IMR-90 (cell line): ENCODE data around the gene AKR7A2. TPM values are rescaled to one million over a fixed set of nuclear protein-coding genes. Genes with fewer than 3 reads are reported as not detected.

Experiments used
- ATAC-seq: fragments of 200-7000 bp; cut with Tn5 transposase; 2 replicates; pipeline ENCODE4 v1.9.1; 2020; ENCODE audit warnings: low read depth, mild to moderate bottlenecking, moderate library complexity
- BruUV-seq: library from RNA; stranded (reverse); fragments of 400-500 nt; replicated peaks from 2 replicates; lab custom pipeline; 2021; lab: Mats Ljungman, UMichigan
- CTCF ChIA-PET: fragments of 300-600 bp; formaldehyde crosslinking; extraction: SDS; loops from one replicate; lab custom pipeline; 2021; ENCODE audit warnings: antibody characterized with exemption; lab: Yijun Ruan, JAX
- POLR2A ChIA-PET: fragments of 300-600 bp; sonication (Branson Sonifier 250); formaldehyde crosslinking; loops from one replicate; lab custom pipeline; 2022; ENCODE audit warnings: antibody characterized with exemption; ENCODE audit not compliant: unreplicated experiment; lab: Charles Lee
- DNase-seq: peaks from one replicate; pipeline ENCODE4 v3.0.0; 2013
- H2AFZ ChIP-seq: replicated peaks from 2 replicates; pipeline ENCODE3; 2013; ENCODE audit warnings: low read length, mild to moderate bottlenecking; ENCODE audit not compliant: poor library complexity
- H2AK5ac ChIP-seq: 2 replicates; pipeline ENCODE4 v1.6.1; 2013; ENCODE audit warnings: low read depth, low read length, inconsistent platforms
- H2AK9ac ChIP-seq: replicated peaks from 2 replicates; pipeline ENCODE3; 2013; ENCODE audit warnings: mild to moderate bottlenecking, low read depth, low read length, moderate library complexity; ENCODE audit not compliant: poor library complexity
- H2BK120ac ChIP-seq: 2 replicates; pipeline ENCODE4 v1.6.1; 2013; ENCODE audit warnings: low read depth, low read length, inconsistent platforms
- H2BK15ac ChIP-seq: 3 replicates; pipeline ENCODE4 v1.6.1; 2013; ENCODE audit warnings: low read depth, low read length, inconsistent platforms
- H2BK20ac ChIP-seq: 2 replicates; pipeline ENCODE4 v1.6.1; 2013; ENCODE audit warnings: low read depth, mild to moderate bottlenecking, inconsistent platforms, low read length, moderate library complexity
- H2BK5ac ChIP-seq: 2 replicates; pipeline ENCODE4 v1.6.1; 2013; ENCODE audit warnings: mild to moderate bottlenecking, low read depth, low read length, inconsistent platforms; ENCODE audit not compliant: poor library complexity, severe bottlenecking
- H3K14ac ChIP-seq: replicated peaks from 2 replicates; pipeline ENCODE4 v1.6.1; 2013; ENCODE audit warnings: low read depth, low read length, inconsistent platforms
- H3K18ac ChIP-seq: 2 replicates; pipeline ENCODE4 v1.6.1; 2013; ENCODE audit warnings: low read depth, low read length, control low read depth
- H3K23ac ChIP-seq: 2 replicates; pipeline ENCODE4 v1.6.1; 2013; ENCODE audit warnings: low read depth, low read length, inconsistent platforms
- H3K27ac ChIP-seq: 2 replicates; pipeline ENCODE4 v1.5.1; 2013; ENCODE audit warnings: mild to moderate bottlenecking, control low read depth, low read length; ENCODE audit not compliant: insufficient read depth
- H3K27me3 ChIP-seq: 2 replicates; pipeline ENCODE4 v1.6.1; 2013; ENCODE audit warnings: low read length; ENCODE audit not compliant: control insufficient read depth, insufficient read depth
- H3K36me3 ChIP-seq: 2 replicates; pipeline ENCODE4 v1.6.1; 2013; ENCODE audit warnings: low read length, mixed read lengths; ENCODE audit not compliant: control insufficient read depth, insufficient read depth
- H3K4ac ChIP-seq: 2 replicates; pipeline ENCODE4 v1.6.1; 2013; ENCODE audit warnings: low read depth, low read length, inconsistent platforms
- H3K4me1 ChIP-seq: 2 replicates; pipeline ENCODE4 v1.6.1; 2013; ENCODE audit warnings: low read length, mixed read lengths; ENCODE audit not compliant: control insufficient read depth, insufficient read depth
- H3K4me2 ChIP-seq: 2 replicates; pipeline ENCODE4 v1.6.1; 2013; ENCODE audit warnings: low read depth, mild to moderate bottlenecking, control low read depth, low read length, moderate library complexity
- H3K4me3 ChIP-seq: 2 replicates; pipeline ENCODE4 v1.5.1; 2013; ENCODE audit warnings: low read depth, mild to moderate bottlenecking, control low read depth, low read length, moderate library complexity; ENCODE audit not compliant: insufficient read depth
- H3K56ac ChIP-seq: 2 replicates; pipeline ENCODE4 v1.6.1; 2013; ENCODE audit warnings: low read length, inconsistent platforms; ENCODE audit not compliant: insufficient read depth; ENCODE audit errors: extremely low read depth
- H3K79me1 ChIP-seq, 2 experiments: 2 replicates each; pipeline ENCODE4 v1.6.1; 2013; ENCODE audit warnings: low read length in 2 of 2, inconsistent platforms in 1 of 2, low read depth in 1 of 2
- H3K9ac ChIP-seq: 2 replicates; pipeline ENCODE4 v1.6.1; 2013; ENCODE audit warnings: low read depth, low read length, control low read depth
- H3K9me1 ChIP-seq: 2 replicates; pipeline ENCODE4 v1.6.1; 2013; ENCODE audit warnings: low read length, inconsistent platforms; ENCODE audit not compliant: insufficient read depth
- H3K9me3 ChIP-seq: 2 replicates; pipeline ENCODE4 v1.6.1; 2013; ENCODE audit warnings: low read length; ENCODE audit not compliant: control insufficient read depth, insufficient read depth
- H4K20me1 ChIP-seq: 2 replicates; pipeline ENCODE4 v1.6.1; 2013; ENCODE audit warnings: low read length, inconsistent platforms; ENCODE audit not compliant: insufficient read depth
- H4K5ac ChIP-seq: 2 replicates; pipeline ENCODE4 v1.6.1; 2013; ENCODE audit warnings: mild to moderate bottlenecking, low read depth, low read length, control low read depth
- H4K8ac ChIP-seq, 2 experiments: 2 replicates each; pipeline ENCODE4 v1.6.1; 2013; ENCODE audit warnings: low read depth in 2 of 2, low read length in 2 of 2, control low read depth in 1 of 2, inconsistent platforms in 1 of 2
- H4K91ac ChIP-seq: 2 replicates; pipeline ENCODE4 v1.6.1; 2013; ENCODE audit warnings: low read depth, low read length, inconsistent platforms; ENCODE audit not compliant: insufficient read depth
- BHLHE40 ChIP-seq: fragments of 150-350 bp; IDR thresholded peaks from 2 replicates; pipeline ENCODE4 v1.6.1; 2016; ENCODE audit warnings: mild to moderate bottlenecking, low read depth, low read length
- CEBPB ChIP-seq: IDR thresholded peaks from 2 replicates; pipeline ENCODE4 v1.6.1; 2012; ENCODE audit warnings: low read depth, low read length, improper control_type of control experiment
- CHD1 ChIP-seq: IDR thresholded peaks from 2 replicates; pipeline ENCODE4 v1.6.1; 2012; ENCODE audit warnings: low read depth, low read length, improper control_type of control experiment
- FOS ChIP-seq: fragments of 150-350 bp; IDR thresholded peaks from 2 replicates; pipeline ENCODE4 v1.6.1; 2016; ENCODE audit warnings: low read depth, low read length
- MAFK ChIP-seq: IDR thresholded peaks from 2 replicates; pipeline ENCODE4 v1.6.1; 2012; ENCODE audit warnings: low read depth, low read length, improper control_type of control experiment
- MAZ ChIP-seq: IDR thresholded peaks from 2 replicates; pipeline ENCODE4 v1.6.1; 2012; ENCODE audit warnings: low read depth, mild to moderate bottlenecking, low read length, improper control_type of control experiment, moderate library complexity, borderline replicate concordance
- MXI1 ChIP-seq: IDR thresholded peaks from 2 replicates; pipeline ENCODE4 v1.6.1; 2012; ENCODE audit warnings: low read depth, mild to moderate bottlenecking, low read length, moderate library complexity, borderline replicate concordance
- NFE2L2 ChIP-seq: fragments of 150-350 bp; IDR thresholded peaks from 2 replicates; pipeline ENCODE4 v1.6.1; 2016; ENCODE audit warnings: low read depth, mild to moderate bottlenecking, low read length
- POLR2A ChIP-seq: IDR thresholded peaks from 2 replicates; pipeline ENCODE4 v1.6.1; 2012; ENCODE audit warnings: mild to moderate bottlenecking, low read depth, low read length
- RAD21 ChIP-seq: IDR thresholded peaks from 2 replicates; pipeline ENCODE4 v1.6.1; 2012; ENCODE audit warnings: low read length, improper control_type of control experiment
- RCOR1 ChIP-seq: IDR thresholded peaks from 2 replicates; pipeline ENCODE4 v1.6.1; 2012; ENCODE audit warnings: mild to moderate bottlenecking, low read length, improper control_type of control experiment; ENCODE audit not compliant: insufficient replicate concordance
- RFX5 ChIP-seq: IDR thresholded peaks from 2 replicates; pipeline ENCODE4 v1.8.0; 2012; ENCODE audit warnings: low read depth, mild to moderate bottlenecking, low read length, moderate library complexity
- SMC3 ChIP-seq: fragments of 150-350 bp; IDR thresholded peaks from 2 replicates; pipeline ENCODE4 v1.6.1; 2016; ENCODE audit warnings: low read depth, mild to moderate bottlenecking, antibody characterized with exemption, low read length, moderate library complexity
- WGBS, 2 experiments: methylation state at CpG; one replicate each; pipeline versions ENCODE4 v1.1.5 to v1.1.7; 2013; ENCODE audit warnings: missing lambda C conversion rate in 2 of 2; ENCODE audit not compliant: insufficient read length in 1 of 2; ENCODE audit errors: extremely low coverage in 2 of 2; 5-methylcytosine and 5-hydroxymethylcytosine counted together
- dilution Hi-C: fragments of 300-500 bp; cut with HindIII; formaldehyde crosslinking; loops from one replicate; pipeline ENCODE4 v1.14.3; 2018; ENCODE audit warnings: low sequenced_read_pairs; ENCODE audit not compliant: unreplicated experiment
- in situ Hi-C: fragments of 300-500 bp; cut with MboI; formaldehyde crosslinking; loops from 3 replicates; pipeline ENCODE4 v1.14.3; 2019; ENCODE audit warnings: low sequenced_read_pairs, inconsistent platforms, mixed read lengths
- intact Hi-C: fragments of 100-400 bp; cut with micrococcal nuclease; formaldehyde crosslinking; loops from 2 replicates; pipeline ENCODE4 v1.10.0; 2022
- polyA plus RNA-seq, 3 experiments: library from polyadenylated mRNA; depleted of rRNA; stranded (reverse); fragments of >200 nt; gene quantifications; 2 replicates each; pipeline ENCODE4 v1.2.3, GENCODE V29; 2012; ENCODE audit warnings: low replicate concordance in 1 of 3
- total RNA-seq: library from RNA; depleted of rRNA; stranded (reverse); fragments of >200 nt; gene quantifications from 2 replicates; pipeline ENCODE4 v1.2.3, GENCODE V29; 2012
- TF ChIP-seq, protein P1 (sequence below): conservative IDR thresholded peaks from 2 replicates; pipeline ENCODE4 v1.5.1; 2012; ENCODE audit warnings: mild to moderate bottlenecking, low read depth, low read length, improper control_type of control experiment
- TF ChIP-seq, protein P2 (sequence below): fragments of 150-350 bp; IDR thresholded peaks from 2 replicates; pipeline ENCODE4 v1.6.1; 2016; ENCODE audit warnings: low read depth, mild to moderate bottlenecking, low read length, moderate library complexity, borderline replicate concordance
- TF ChIP-seq, protein P3 (sequence below): fragments of 150-350 bp; IDR thresholded peaks from 2 replicates; pipeline ENCODE4 v1.6.1; 2017; ENCODE audit warnings: mild to moderate bottlenecking, antibody characterized with exemption, low read length, low read depth

AKR7A2 gene
- total and polyA plus RNA-seq, 2 of the 4 experiments (the other 2 are of a cell fraction) = 55.8 to 60.2 TPM

DNA sequence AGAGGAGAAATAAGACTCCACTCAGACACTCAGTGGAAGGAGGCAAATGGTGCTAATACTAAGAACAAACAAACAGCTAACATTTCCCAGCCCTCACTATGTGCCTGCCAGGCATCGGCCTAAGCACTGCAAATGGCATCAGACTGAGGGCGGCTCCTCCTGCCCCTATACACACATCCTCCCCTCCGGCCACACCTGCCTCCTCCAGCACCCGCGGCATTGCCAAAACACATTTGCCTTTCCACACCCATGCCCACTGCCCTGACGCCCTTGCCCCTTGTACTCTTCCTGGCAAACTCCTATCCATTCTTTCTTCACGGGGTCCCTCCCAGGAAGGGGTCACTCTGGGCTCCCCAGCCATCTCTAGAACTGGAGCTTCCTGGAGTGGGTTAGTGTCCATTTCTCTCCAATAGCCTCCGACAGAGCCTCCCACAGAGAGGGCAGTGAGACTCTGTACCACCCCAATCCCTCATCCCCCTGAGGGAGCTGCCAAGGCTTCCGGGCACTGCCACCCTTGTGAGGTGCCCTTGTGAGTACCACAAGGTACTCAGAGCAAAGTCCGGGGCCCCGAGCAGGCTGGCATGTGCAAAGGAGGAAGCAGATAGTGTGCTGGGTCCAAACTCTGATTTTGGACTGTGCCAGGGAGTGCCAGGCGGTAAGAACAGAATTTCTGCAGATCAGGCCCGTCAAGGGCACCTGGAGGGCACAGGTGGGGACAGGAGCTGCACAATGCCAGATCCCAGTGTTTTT is 24.3 kb downstream of the AKR7A2 start:
- H3K4me2 ChIP-seq = no peak overlapping the region
- no peak overlapping the region for H2AK5ac ChIP-seq
- H3K56ac ChIP-seq = no peak overlapping the region
- no TSS peak for BruUV-seq
- no peak overlapping the region for H4K5ac ChIP-seq
- H3K4me3 ChIP-seq = no peak overlapping the region
- no peak overlapping the region for H2AFZ ChIP-seq
- H3K23ac ChIP-seq = no peak overlapping the region
- no peak overlapping the region for H3K9ac ChIP-seq
- no peak overlapping the region for H3K14ac ChIP-seq
- H3K27me3 ChIP-seq = no peaks in the 10 kb centered on the region
- peaks cover 6% of the 10 kb centered on the region for H3K4me1 ChIP-seq
- ChIA-PET POLR2A (no interaction called here), CTCF (no interaction called here)
- TF ChIP-seq RFX5 = no peak
- no peak for TF ChIP-seq POLR2A
- no peak for TF ChIP-seq RAD21
- no peak for TF ChIP-seq CHD1
- TF ChIP-seq, protein P1, sequence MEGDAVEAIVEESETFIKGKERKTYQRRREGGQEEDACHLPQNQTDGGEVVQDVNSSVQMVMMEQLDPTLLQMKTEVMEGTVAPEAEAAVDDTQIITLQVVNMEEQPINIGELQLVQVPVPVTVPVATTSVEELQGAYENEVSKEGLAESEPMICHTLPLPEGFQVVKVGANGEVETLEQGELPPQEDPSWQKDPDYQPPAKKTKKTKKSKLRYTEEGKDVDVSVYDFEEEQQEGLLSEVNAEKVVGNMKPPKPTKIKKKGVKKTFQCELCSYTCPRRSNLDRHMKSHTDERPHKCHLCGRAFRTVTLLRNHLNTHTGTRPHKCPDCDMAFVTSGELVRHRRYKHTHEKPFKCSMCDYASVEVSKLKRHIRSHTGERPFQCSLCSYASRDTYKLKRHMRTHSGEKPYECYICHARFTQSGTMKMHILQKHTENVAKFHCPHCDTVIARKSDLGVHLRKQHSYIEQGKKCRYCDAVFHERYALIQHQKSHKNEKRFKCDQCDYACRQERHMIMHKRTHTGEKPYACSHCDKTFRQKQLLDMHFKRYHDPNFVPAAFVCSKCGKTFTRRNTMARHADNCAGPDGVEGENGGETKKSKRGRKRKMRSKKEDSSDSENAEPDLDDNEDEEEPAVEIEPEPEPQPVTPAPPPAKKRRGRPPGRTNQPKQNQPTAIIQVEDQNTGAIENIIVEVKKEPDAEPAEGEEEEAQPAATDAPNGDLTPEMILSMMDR = no peak
- no peak for TF ChIP-seq CEBPB
- TF ChIP-seq MXI1 = no peak
- no peak for TF ChIP-seq NFE2L2
- no peak for TF ChIP-seq MAZ
- TF ChIP-seq FOS = no peak
- TF ChIP-seq, protein P2, sequence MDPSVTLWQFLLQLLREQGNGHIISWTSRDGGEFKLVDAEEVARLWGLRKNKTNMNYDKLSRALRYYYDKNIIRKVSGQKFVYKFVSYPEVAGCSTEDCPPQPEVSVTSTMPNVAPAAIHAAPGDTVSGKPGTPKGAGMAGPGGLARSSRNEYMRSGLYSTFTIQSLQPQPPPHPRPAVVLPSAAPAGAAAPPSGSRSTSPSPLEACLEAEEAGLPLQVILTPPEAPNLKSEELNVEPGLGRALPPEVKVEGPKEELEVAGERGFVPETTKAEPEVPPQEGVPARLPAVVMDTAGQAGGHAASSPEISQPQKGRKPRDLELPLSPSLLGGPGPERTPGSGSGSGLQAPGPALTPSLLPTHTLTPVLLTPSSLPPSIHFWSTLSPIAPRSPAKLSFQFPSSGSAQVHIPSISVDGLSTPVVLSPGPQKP = no peak
- TF ChIP-seq, protein P3, sequence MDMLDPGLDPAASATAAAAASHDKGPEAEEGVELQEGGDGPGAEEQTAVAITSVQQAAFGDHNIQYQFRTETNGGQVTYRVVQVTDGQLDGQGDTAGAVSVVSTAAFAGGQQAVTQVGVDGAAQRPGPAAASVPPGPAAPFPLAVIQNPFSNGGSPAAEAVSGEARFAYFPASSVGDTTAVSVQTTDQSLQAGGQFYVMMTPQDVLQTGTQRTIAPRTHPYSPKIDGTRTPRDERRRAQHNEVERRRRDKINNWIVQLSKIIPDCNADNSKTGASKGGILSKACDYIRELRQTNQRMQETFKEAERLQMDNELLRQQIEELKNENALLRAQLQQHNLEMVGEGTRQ = no peak
- TF ChIP-seq SMC3 = no peak
- no peak for TF ChIP-seq BHLHE40
- no peak for TF ChIP-seq MAFK
- no peak for TF ChIP-seq RCOR1
- no peak overlapping the region for H4K91ac ChIP-seq
- no peak overlapping the region for H2BK15ac ChIP-seq
- H2AK9ac ChIP-seq = no peak overlapping the region
- intact Hi-C loops = no loop called here
- H2BK5ac ChIP-seq = no peak overlapping the region
- WGBS, 2 experiments = 96% methylated on average over 5 of the region's 13 CpGs; no CpG with 5 or more reads in 1 of the 2 experiments
- ATAC-seq (no peak), DNase-seq (no peak)
- no peaks in the 10 kb centered on the region for H3K9me1 ChIP-seq
- H4K20me1 ChIP-seq = no peaks in the 10 kb centered on the region
- H3K79me1 ChIP-seq = no peaks in the 10 kb centered on the region; a peak in 1 of 4 replicates
- peaks cover 3% of the 10 kb centered on the region for H3K36me3 ChIP-seq
- no peak overlapping the region for H2BK20ac ChIP-seq
- in situ Hi-C loops = no loop called here
- H4K8ac ChIP-seq = no peak overlapping the region
- dilution Hi-C loops = no loop called here
- no peak overlapping the region for H2BK120ac ChIP-seq
- no peak overlapping the region for H3K4ac ChIP-seq
- no peaks in the 10 kb centered on the region for H3K9me3 ChIP-seq
- no peak overlapping the region for H3K27ac ChIP-seq
- no peak overlapping the region for H3K18ac ChIP-seq
